CD4-positive, alpha-beta T cell treated with Interleukin-2 at 100 ng/mL for 4 hours (primary cell): Measurements from ENCODE around the gene APMAP.
"Not testable (repeated sequence)": the region's sequence is repeated elsewhere in the genome, so short reads cannot be mapped to it uniquely, and the experiment has no call there.

Source experiments
- DNase-seq: peaks from one replicate; pipeline ENCODE4 v3.0.0-alpha.2; 2020; ENCODE audit warnings: low spot score

Gene APMAP

GRCh38 chr20:25006431-25007167 is 14.0 kb upstream of the APMAP start:
- DNase-seq, result no peak

GRCh38 chr20:25005661-25006060 is 13.1 kb upstream of the APMAP start:
- DNase-seq, result no peak

- no peak for DNase-seq
Measured at GRCh38 chr20:25005220-25005619, 12.7 kb upstream of the APMAP start.

GRCh38 chr20:25003002-25003401 is 10.5 kb upstream of the APMAP start:
- DNase-seq, result no peak

- DNase-seq, result not testable (repeated sequence)
Measured at GRCh38 chr20:25001323-25001722, 8.8 kb upstream of the APMAP start.

GRCh38 chr20:25000268-25000801 is 7.8 kb upstream of the APMAP start:
- DNase-seq, result no peak

- no peak for DNase-seq
Measured at GRCh38 chr20:24999568-24999967, 7.0 kb upstream of the APMAP start.

GRCh38 chr20:24998631-24999445 is 6.3 kb upstream of the APMAP start:
- no peak for DNase-seq

GRCh38 chr20:24998121-24998520 is 5.6 kb upstream of the APMAP start:
- DNase-seq, result no peak

GRCh38 chr20:24996449-24997377 is 4.2 kb upstream of the APMAP start:
- DNase-seq, result no peak

- DNase-seq, result no peak
Measured at GRCh38 chr20:24995741-24996448, 3.3 kb upstream of the APMAP start.

- DNase-seq, result peak; percentile 90
Measured at GRCh38 chr20:24994470-24995368, 2.2 kb upstream of the APMAP start.

- DNase-seq, result no peak
Measured at GRCh38 chr20:24994186-24994465, 1.6 kb upstream of the APMAP start.

- DNase-seq, result no peak
Measured at GRCh38 chr20:24993337-24994185, 1.0 kb upstream of the APMAP start.

GRCh38 chr20:24991897-24992486 is 559 bp downstream of the APMAP start:
- peak; percentile 10 for DNase-seq

GRCh38 chr20:24990810-24991252 is 1.7 kb downstream of the APMAP start:
- DNase-seq, result no peak

- DNase-seq, result no peak
Measured at GRCh38 chr20:24989162-24989561, 3.4 kb downstream of the APMAP start.

- no peak for DNase-seq
Measured at GRCh38 chr20:24987873-24988835, 4.4 kb downstream of the APMAP start.
